GM12878 (cell line): ENCODE results near the gene CYP26C1. TPM values are rescaled to one million over a fixed set of nuclear protein-coding genes. Genes with fewer than 3 reads are reported as not detected.

Experiments used
- BACH1 ChIP-seq: fragments of 450-650 bp; IDR thresholded peaks from 2 replicates; pipeline ENCODE4 v1.6.1; 2017; ENCODE audit warnings: mild to moderate bottlenecking, borderline replicate concordance
- BMI1 ChIP-seq: fragments of 450-650 bp; IDR thresholded peaks from 2 replicates; pipeline ENCODE4 v1.6.1; 2016; ENCODE audit warnings: mild to moderate bottlenecking, moderate library complexity, borderline replicate concordance
- DPF2 ChIP-seq: fragments of 450-650 bp; IDR thresholded peaks from 2 replicates; pipeline ENCODE4 v1.6.1; 2017; ENCODE audit warnings: mild to moderate bottlenecking
- EED ChIP-seq: sonication (generic); IDR thresholded peaks from 2 replicates; pipeline ENCODE4 v1.6.1; 2016; ENCODE audit warnings: antibody characterized with exemption, low read depth
- EP300 ChIP-seq, 2 experiments: fragments of 150-350 bp in 1 of 2; IDR thresholded peaks; 2 replicates each; pipeline ENCODE4 v1.6.1; 2011 to 2012; ENCODE audit warnings: low read depth in 2 of 2, low read length in 2 of 2, borderline replicate concordance in 1 of 2, improper control_type of control experiment in 1 of 2, inconsistent platforms in 1 of 2; ENCODE audit not compliant: control insufficient read depth in 1 of 2
- FOXM1 ChIP-seq: IDR thresholded peaks from 2 replicates; pipeline ENCODE4 v1.6.1; 2012; ENCODE audit warnings: low read depth, mild to moderate bottlenecking, inconsistent platforms, low read length, moderate library complexity
- IRF3 ChIP-seq: fragments of 450-650 bp; IDR thresholded peaks from 2 replicates; pipeline ENCODE4 v1.6.1; 2014; ENCODE audit warnings: mild to moderate bottlenecking
- IRF4 ChIP-seq: IDR thresholded peaks from 2 replicates; pipeline ENCODE4 v1.6.1; 2011; ENCODE audit warnings: low read depth, low read length
- JUNB ChIP-seq: IDR thresholded peaks from 2 replicates; pipeline ENCODE4 v1.6.1; 2016; ENCODE audit warnings: antibody characterized with exemption, mild to moderate bottlenecking
- KLF5 ChIP-seq: fragments of 450-650 bp; IDR thresholded peaks from 2 replicates; pipeline ENCODE4 v1.6.1; 2014; ENCODE audit warnings: mild to moderate bottlenecking; ENCODE audit not compliant: partially characterized antibody
- MTA2 ChIP-seq: fragments of 450-650 bp; IDR thresholded peaks from 2 replicates; pipeline ENCODE4 v1.6.1; 2016; ENCODE audit warnings: low read depth, mild to moderate bottlenecking, moderate library complexity
- MTA3 ChIP-seq: IDR thresholded peaks from 2 replicates; pipeline ENCODE4 v1.6.1; 2012; ENCODE audit warnings: low read length, inconsistent platforms, borderline replicate concordance
- PKNOX1 ChIP-seq: fragments of 450-650 bp; IDR thresholded peaks from 2 replicates; pipeline ENCODE4 v1.6.1; 2016; ENCODE audit warnings: mild to moderate bottlenecking
- POLR2AphosphoS5 ChIP-seq: IDR thresholded peaks from 2 replicates; pipeline ENCODE4 v1.6.1; 2011; ENCODE audit warnings: mild to moderate bottlenecking, low read length, inconsistent platforms
- POU2F2 ChIP-seq: IDR thresholded peaks from 3 replicates; pipeline ENCODE4 v1.6.1; 2011; ENCODE audit warnings: low read depth, mild to moderate bottlenecking, low read length, borderline replicate concordance
- RUNX3 ChIP-seq: IDR thresholded peaks from 2 replicates; pipeline ENCODE4 v1.6.1; 2012; ENCODE audit warnings: low read length, inconsistent platforms
- TCF12 ChIP-seq: IDR thresholded peaks from 2 replicates; pipeline ENCODE4 v1.6.1; 2011; ENCODE audit warnings: low read depth, mild to moderate bottlenecking, low read length
- ZBTB40 ChIP-seq: fragments of 450-650 bp; IDR thresholded peaks from 2 replicates; pipeline ENCODE4 v1.6.1; 2016; ENCODE audit warnings: mild to moderate bottlenecking, moderate library complexity, borderline replicate concordance
- ZNF384 ChIP-seq: IDR thresholded peaks from 2 replicates; pipeline ENCODE4 v1.6.1; 2012; ENCODE audit warnings: low read depth, mild to moderate bottlenecking, low read length, improper control_type of control experiment, borderline replicate concordance
- ZNF592 ChIP-seq: fragments of 450-650 bp; IDR thresholded peaks from 2 replicates; pipeline ENCODE4 v1.6.1; 2017; ENCODE audit warnings: mild to moderate bottlenecking, moderate library complexity
- polyA plus RNA-seq, 11 experiments: library from polyadenylated mRNA; depleted of rRNA in 4 of 11; unstranded in 6 of 11; stranded (reverse) in 5 of 11; fragments of >200 nt; fragmentation: Nextera tagmentation in 4 of 11; fragmentation: Illumina TruSeq in 1 of 11; extraction: Ambion mirVana in 4 of 11; extraction: Trizol in 1 of 11; gene quantifications; 1 replicate in 1 of 11; 2 replicates in 10 of 11; pipeline versions ENCODE4 v1.2.1 to v1.2.3, GENCODE V29; 2011 to 2016; ENCODE audit warnings: inconsistent platforms in 2 of 11, missing spikeins in 2 of 11, low read depth in 1 of 11
- total RNA-seq, 4 experiments: library from RNA; depleted of rRNA in 3 of 4; stranded (reverse); fragments of >200 nt in 3 of 4; fragmentation: Illumina TruSeq in 1 of 4; extraction: Trizol in 1 of 4; gene quantifications; 2 replicates each; pipeline versions ENCODE4 v1.2.1 to v1.2.3, GENCODE V29; 2013 to 2021

CYP26C1 gene
- total and polyA plus RNA-seq, 10 of the 15 experiments (the other 5 are each of a cell fraction or from before 2014, with no cell fraction given) = under 0.01 to 0.08 TPM; not detected in 8

GRCh38 chr10:93110472-93111146 is 50.0 kb downstream of the CYP26C1 start (continued):
- TF ChIP-seq ZBTB40 (no peak), IRF3 (no peak), EP300 (IDR thresholded peaks at IDR 0.05; ENCODE audit: borderline replicate concordance in 1 of 2, control insufficient read depth in 1 of 2, low read depth in 2 of 2, low read length in 2 of 2) (peak; percentile 90 to 94), MTA2 (peak; percentile 86), KLF5 (no peak), PKNOX1 (peak; percentile 57; the same call in 1 of the 2 replicates), RUNX3 (peak; percentile 79), ZNF384 (peak; percentile 39; the same call in 1 of the 2 replicates), POU2F2 (peak; percentile 66; the same call in 2 of the 3 replicates), BACH1 (peak; percentile 33; the same call in 1 of the 2 replicates), JUNB (peak; percentile 69), BMI1 (peak; percentile 71), IRF4 (peak; percentile 86), ZNF592 (no peak), POLR2AphosphoS5 (no peak), FOXM1 (peak; percentile 87), MTA3 (peak; percentile 25; the same call in 1 of the 2 replicates), TCF12 (0 out of 2 replicates have a peak, but pooled peaks have one; percentile 37), EED (peak; percentile 51; the same call in 1 of the 2 replicates), DPF2 (peak; percentile 62; the same call in 1 of the 2 replicates)
